Measurements from ENCODE around the gene UNK. TPM values are rescaled to one million over a fixed set of nuclear protein-coding genes. Genes with fewer than 3 reads are reported as not detected.

Gene UNK
- total and polyA plus RNA-seq, 9 of the 15 experiments (the other 6 are each of a cell fraction or from before 2014, with no cell fraction given): 12.8 to 38.6 (median 24.8) TPM

- TF ChIP-seq ZFPM2 (CRISPR knock-in tag; IDR thresholded peaks at IDR 0.05) (no peak), ZNF589 (CRISPR knock-in tag; IDR thresholded peaks at IDR 0.05; ENCODE audit: low read depth) (peak; percentile 38; the same call in 1 of the 2 replicates), POLR2G (IDR thresholded peaks at IDR 0.05; ENCODE audit: low read depth, low read length) (no peak), RCOR1 (IDR thresholded peaks at IDR 0.05; ENCODE audit: borderline replicate concordance in 1 of 2, low read depth in 2 of 2, low read length in 2 of 2) (no peak), ZNF561 (CRISPR knock-in tag; conservative IDR thresholded peaks at IDR 0.05) (no peak), SMARCA5 (IDR thresholded peaks at IDR 0.05) (no peak), SRSF9 (IDR thresholded peaks at IDR 0.05; ENCODE audit: borderline replicate concordance, low read depth, low read length) (no peak), TAF9B (IDR thresholded peaks at IDR 0.05; ENCODE audit: partially characterized antibody) (peak; percentile 40), ZNF316 (IDR thresholded peaks at IDR 0.05) (no peak), GABPB1 (CRISPR knock-in tag; IDR thresholded peaks at IDR 0.05) (no peak; the same call in 1 of the 2 replicates), ZBTB2 (IDR thresholded peaks at IDR 0.05) (peak; percentile 98), ZNF395 (CRISPR knock-in tag; IDR thresholded peaks at IDR 0.05) (peak; percentile 83), ZNF175 (CRISPR knock-in tag; IDR thresholded peaks at IDR 0.05; ENCODE audit: low read depth) (peak; percentile 85; the same call in 1 of the 2 replicates), ZNF609 (CRISPR knock-in tag; IDR thresholded peaks at IDR 0.05; ENCODE audit: borderline replicate concordance) (no peak), BHLHE40 (IDR thresholded peaks at IDR 0.05; ENCODE audit: low read length) (0 out of 2 replicates have a peak, but pooled peaks have one; percentile 47), HINFP (tag; conservative IDR thresholded peaks at IDR 0.05; ENCODE audit: low read depth) (peak; percentile 95), POLR2AphosphoS2 (IDR thresholded peaks at IDR 0.05; ENCODE audit: low read length) (no peak), BRF1 (IDR thresholded peaks at IDR 0.05; ENCODE audit: borderline replicate concordance, extremely low read depth, insufficient read length) (no peak), NELFE (IDR thresholded peaks at IDR 0.05; ENCODE audit: insufficient read depth, insufficient read length) (no peak)
Observed at GRCh38 chr17:75784473-75785015, at the start of gene UNK (continued).
